Measurements from ENCODE around the gene RPS25. TPM values are rescaled to one million over a fixed set of nuclear protein-coding genes. Genes with fewer than 3 reads are reported as not detected.

RPS25 gene
- total and polyA plus RNA-seq, 9 of the 15 experiments (the other 6 are each of a cell fraction or from before 2014, with no cell fraction given), result 1,553 to 5,486 (median 2,471) TPM

- peak; percentile 63; the same call in 1 of the 2 replicates for TF ChIP-seq TOE1 (IDR thresholded peaks at IDR 0.05; ENCODE audit: borderline replicate concordance)
- 0 out of 2 replicates have a peak, but pooled peaks have one; percentile 75 for TF ChIP-seq TOE1 (CRISPR knock-in tag; IDR thresholded peaks at IDR 0.05; ENCODE audit: borderline replicate concordance, low read depth)
- TF ChIP-seq RBM25 (IDR thresholded peaks at IDR 0.05; ENCODE audit: low read depth, low read length, severe bottlenecking), result no peak
- peak; percentile 69 for TF ChIP-seq SAP30 (IDR thresholded peaks at IDR 0.05; ENCODE audit: borderline replicate concordance, insufficient read depth, low read depth, low read length, poor library complexity, severe bottlenecking)
- peak; percentile 74; the same call in 1 of the 2 replicates for TF ChIP-seq MTA3 (IDR thresholded peaks at IDR 0.05; ENCODE audit: borderline replicate concordance)
- peak; percentile 11; the same call in 1 of the 2 replicates for TF ChIP-seq RB1 (IDR thresholded peaks at IDR 0.05; ENCODE audit: low read depth)
- no peak; the same call in 1 of the 2 replicates for TF ChIP-seq ZNF12 (CRISPR knock-in tag; IDR thresholded peaks at IDR 0.05)
Observed at GRCh38 chr11:119018074-119018938, at the start of gene RPS25, which contains the start of gene TRAPPC4 (continued).

Data from K562 (cell line).